Body of pancreas (tissue), 4 donors: ENCODE data around the gene PDE4A. TPM values are rescaled to one million over a fixed set of nuclear protein-coding genes. Genes with fewer than 3 reads are reported as not detected.

Source experiments
- ATAC-seq: fragments of 150-250 bp; one replicate; pipeline ENCODE4 v1.9.1; 2016
- DNase-seq, 4 donors: peaks; one replicate each; pipeline ENCODE4 v3.0.0-alpha.2; 2019
- H3K27ac ChIP-seq, 4 donors: fragments of 200-600 bp; sonication (generic); 1 replicate in 3 of 4; 2 replicates in 1 of 4; pipeline versions ENCODE4 v1.5.1 to v1.6.1; 2016 to 2019; ENCODE audit warnings: mild to moderate bottlenecking in 1 of 4, mixed read lengths in 1 of 4, moderate library complexity in 1 of 4
- H3K27me3 ChIP-seq, 2 donors: fragments of 200-600 bp; sonication (generic); one replicate each; pipeline ENCODE4 v1.6.0; 2016; ENCODE audit warnings: mild to moderate bottlenecking in 1 of 2
- H3K36me3 ChIP-seq, 2 donors: fragments of 200-600 bp; sonication (generic); replicated peaks in 1 of 2; 2 replicates each; pipeline ENCODE4 v1.5.1; 2016; ENCODE audit warnings: low read depth in 2 of 2; ENCODE audit not compliant: insufficient read depth in 1 of 2
- H3K4me1 ChIP-seq: fragments of 200-600 bp; sonication (generic); one replicate; pipeline ENCODE4 v1.6.0; 2016
- H3K4me3 ChIP-seq, 2 donors: fragments of 200-600 bp; sonication (generic); 1 replicate in 1 of 2; 2 replicates in 1 of 2; pipeline ENCODE4 v1.5.1; 2016 to 2019
- H3K9me3 ChIP-seq, 3 donors: fragments of 200-600 bp; sonication (generic); 1 replicate in 2 of 3; 2 replicates in 1 of 3; pipeline ENCODE4 v1.5.1; 2016
- POLR2A ChIP-seq, 3 donors: fragments of 450-650 bp; IDR thresholded peaks; one replicate each; pipeline ENCODE4 v1.6.1; 2016; ENCODE audit warnings: antibody characterized with exemption in 3 of 3, mild to moderate bottlenecking in 2 of 3
- WGBS, 2 donors: methylation state at CpG; one replicate each; pipeline ENCODE4 v1.1.5; 2017; 5-methylcytosine and 5-hydroxymethylcytosine counted together
- intact Hi-C: fragments of 100-400 bp; cut with DNase I; formaldehyde crosslinking; loops from one replicate; pipeline ENCODE4 v1.15.1; 2023
- total RNA-seq, 2 donors: library from RNA; depleted of rRNA; stranded (reverse); fragments of >200 nt; gene quantifications; one replicate each; pipeline ENCODE4 v1.1.0, GENCODE V29; 2016
- TF ChIP-seq, protein P1 (sequence below), 7 experiments: fragments of 450-650 bp in 4 of 7; fragments of 200-600 bp in 3 of 7; sonication (generic) in 3 of 7; IDR thresholded peaks; one replicate each; pipeline ENCODE4 v1.5.1; 2016 to 2019; ENCODE audit warnings: antibody characterized with exemption in 7 of 7

PDE4A gene
- total RNA-seq, 2 donors from 2014 or later, result 8.8 to 17.1 TPM

DNA sequence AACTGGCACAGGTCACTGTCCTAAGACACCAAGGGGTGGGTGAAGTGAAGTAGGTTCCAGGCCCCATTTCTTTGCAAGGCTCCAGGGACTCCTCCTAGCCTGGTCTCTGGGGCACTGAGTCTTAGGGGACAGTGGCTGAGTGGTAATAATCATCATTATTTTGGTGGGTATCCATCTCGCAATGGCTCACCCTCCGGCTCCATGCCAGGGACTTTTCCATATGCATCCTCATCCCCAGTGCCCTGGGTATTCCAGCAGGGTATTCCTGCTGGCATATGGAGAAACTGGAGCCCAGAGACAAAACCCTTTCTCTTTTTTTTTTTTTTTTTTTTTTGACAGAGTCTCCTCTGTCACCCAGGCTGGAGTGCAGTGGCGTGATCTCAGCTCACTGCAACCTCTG lies 2.5 kb downstream of the PDE4A start:
- Histone ChIP-seq H3K4me3 (no peak overlapping the region), H3K9me3 (no peaks in the 10 kb centered on the region), H3K4me1 (peaks cover 37% of the 10 kb centered on the region), H3K27ac (no peak overlapping the region), H3K27me3 (peaks cover 0 to 18% of the 10 kb centered on the region in 2 donors), H3K36me3 (no peaks in the 10 kb centered on the region)
- ATAC-seq (no peak), DNase-seq (no peak)
- TF ChIP-seq, protein P1, sequence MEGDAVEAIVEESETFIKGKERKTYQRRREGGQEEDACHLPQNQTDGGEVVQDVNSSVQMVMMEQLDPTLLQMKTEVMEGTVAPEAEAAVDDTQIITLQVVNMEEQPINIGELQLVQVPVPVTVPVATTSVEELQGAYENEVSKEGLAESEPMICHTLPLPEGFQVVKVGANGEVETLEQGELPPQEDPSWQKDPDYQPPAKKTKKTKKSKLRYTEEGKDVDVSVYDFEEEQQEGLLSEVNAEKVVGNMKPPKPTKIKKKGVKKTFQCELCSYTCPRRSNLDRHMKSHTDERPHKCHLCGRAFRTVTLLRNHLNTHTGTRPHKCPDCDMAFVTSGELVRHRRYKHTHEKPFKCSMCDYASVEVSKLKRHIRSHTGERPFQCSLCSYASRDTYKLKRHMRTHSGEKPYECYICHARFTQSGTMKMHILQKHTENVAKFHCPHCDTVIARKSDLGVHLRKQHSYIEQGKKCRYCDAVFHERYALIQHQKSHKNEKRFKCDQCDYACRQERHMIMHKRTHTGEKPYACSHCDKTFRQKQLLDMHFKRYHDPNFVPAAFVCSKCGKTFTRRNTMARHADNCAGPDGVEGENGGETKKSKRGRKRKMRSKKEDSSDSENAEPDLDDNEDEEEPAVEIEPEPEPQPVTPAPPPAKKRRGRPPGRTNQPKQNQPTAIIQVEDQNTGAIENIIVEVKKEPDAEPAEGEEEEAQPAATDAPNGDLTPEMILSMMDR (IDR thresholded peaks at IDR 0.05), result no peak
- no peak for TF ChIP-seq POLR2A (IDR thresholded peaks at IDR 0.05)
- intact Hi-C loops, result no loop called here
- 71 to 77% methylated on average over 3 of the region's 3 CpGs for WGBS, 2 donors

DNA sequence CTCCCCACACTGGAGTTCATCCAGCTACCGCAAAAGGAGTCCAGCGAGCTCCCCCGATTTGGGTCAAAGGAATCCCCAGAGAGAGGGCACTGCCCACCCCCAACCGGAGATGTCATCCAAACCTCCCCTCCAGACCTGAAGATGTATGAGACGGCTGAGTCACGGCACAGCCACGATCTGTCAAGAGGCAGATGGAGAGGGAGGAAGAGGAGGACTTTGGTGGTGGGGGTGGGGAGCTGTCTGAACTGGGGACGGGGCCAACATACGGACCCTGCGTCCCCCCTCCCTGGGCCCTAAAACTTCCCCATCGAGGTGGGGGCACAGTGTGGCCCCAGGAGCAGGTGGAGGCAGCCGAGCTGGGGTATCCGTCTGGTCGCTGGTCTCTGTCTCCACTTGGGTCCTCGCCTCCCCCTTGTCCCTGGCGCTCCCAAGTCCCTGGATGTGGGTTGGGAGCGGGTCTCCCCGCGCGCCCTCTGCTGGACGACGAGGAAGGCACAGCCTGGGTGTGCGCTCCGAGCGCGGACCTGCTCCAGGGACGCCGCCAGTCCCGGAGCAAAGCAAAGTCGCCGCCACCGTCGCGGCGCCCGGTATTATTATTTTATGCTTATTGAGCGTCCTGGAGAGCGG lies 3.8 kb downstream of the PDE4A start:
- WGBS, 2 donors, result 4 to 13% methylated on average over 7 to 38 of the region's 38 CpGs
- Histone ChIP-seq H3K4me1 (peaks cover 31% of the 10 kb centered on the region), H3K36me3 (no peaks in the 10 kb centered on the region), H3K27me3 (peaks cover 0 to 18% of the 10 kb centered on the region in 2 donors), H3K4me3 (no peak overlapping the region), H3K27ac (peak overlapping the region in 2 of 4 donors; percentile 41 to 42), H3K9me3 (no peaks in the 10 kb centered on the region)
- ATAC-seq (peak; percentile 91), DNase-seq (peak; percentile 79 to 87 (median 83))
- intact Hi-C loops, result no loop called here
- TF ChIP-seq POLR2A (IDR thresholded peaks at IDR 0.05), result peak in 1 of 3 donors; percentile 22
- TF ChIP-seq, protein P1 (IDR thresholded peaks at IDR 0.05), result peak; percentile 79 to 95 (median 89)

DNA sequence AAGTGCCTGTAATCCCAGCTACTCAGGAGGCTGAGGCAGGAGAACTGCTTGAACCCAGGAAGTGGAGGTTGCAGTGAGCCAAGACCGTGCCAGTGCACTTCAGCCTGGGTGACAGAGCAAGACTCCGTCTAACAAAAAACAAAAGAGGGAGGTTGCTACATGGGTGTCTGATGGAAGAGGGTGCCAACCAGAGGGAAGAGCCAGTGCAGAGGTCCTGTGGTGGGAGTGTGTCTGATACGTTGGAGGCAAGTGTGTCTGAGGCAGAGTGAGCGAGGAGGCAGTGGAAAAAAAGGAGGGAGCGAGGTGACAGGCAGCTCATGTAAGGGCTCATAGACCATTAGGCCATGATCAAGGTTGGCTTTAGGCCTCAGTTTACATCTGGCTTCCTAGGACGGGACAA lies 6.8 kb downstream of the PDE4A start:
- intact Hi-C loops, result no loop called here
- 87 to 91% methylated on average over 6 of the region's 6 CpGs for WGBS, 2 donors
- ATAC-seq, result no peak
- no peak for DNase-seq
- Histone ChIP-seq H3K27ac (no peak overlapping the region), H3K36me3 (no peaks in the 10 kb centered on the region), H3K9me3 (no peaks in the 10 kb centered on the region), H3K4me1 (peaks cover 31% of the 10 kb centered on the region), H3K4me3 (no peak overlapping the region), H3K27me3 (no peaks in the 10 kb centered on the region)
- TF ChIP-seq, protein P1 (IDR thresholded peaks at IDR 0.05), result no peak
- no peak for TF ChIP-seq POLR2A (IDR thresholded peaks at IDR 0.05)

DNA sequence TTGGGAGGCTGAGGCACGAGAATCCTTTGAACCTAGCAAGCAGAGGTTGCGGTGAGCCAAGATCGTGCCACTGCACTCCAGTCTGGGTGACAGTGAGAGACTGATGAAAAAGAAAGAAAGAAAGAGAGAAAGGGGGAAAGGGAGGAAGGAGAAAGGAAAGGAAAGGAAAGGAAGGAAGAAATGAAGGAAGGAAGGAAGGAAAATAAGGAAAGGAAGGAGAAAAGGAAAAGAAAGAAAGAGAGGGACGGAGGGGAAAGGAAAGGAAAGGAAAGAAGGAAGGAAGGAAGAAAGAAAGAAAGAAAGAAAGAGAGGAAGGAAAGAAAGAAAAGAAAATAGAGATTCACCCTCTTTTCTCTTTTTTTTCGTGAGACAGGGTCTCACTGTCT lies 8.7 kb downstream of the PDE4A start:
- intact Hi-C loops, result no loop called here
- 64 to 78% methylated on average over 5 of the region's 5 CpGs for WGBS, 2 donors
- Histone ChIP-seq H3K9me3 (no peaks in the 10 kb centered on the region), H3K4me1 (peaks cover 48% of the 10 kb centered on the region), H3K4me3 (no peak overlapping the region), H3K27me3 (no peaks in the 10 kb centered on the region), H3K27ac (no peak overlapping the region), H3K36me3 (no peaks in the 10 kb centered on the region)
- no peak for DNase-seq
- ATAC-seq, result no peak
- TF ChIP-seq, protein P1 (IDR thresholded peaks at IDR 0.05), result no peak
- TF ChIP-seq POLR2A (IDR thresholded peaks at IDR 0.05), result no peak
